Gastrocnemius medialis (tissue), 4 donors: ENCODE results near the gene PCDH9. TPM values are rescaled to one million over a fixed set of nuclear protein-coding genes. Genes with fewer than 3 reads are reported as not detected.

ENCODE experiments used
- ATAC-seq, 2 donors: fragments of 150-250 bp; one replicate each; pipeline ENCODE4 v1.9.1; 2016
- DNase-seq, 2 donors: peaks; one replicate each; pipeline ENCODE4 v3.0.0-alpha.2; 2019
- H3K27ac ChIP-seq, 4 donors: fragments of 200-600 bp; sonication (generic); 1 replicate in 1 of 4; 2 replicates in 3 of 4; pipeline ENCODE4 v1.5.1; 2016 to 2018; ENCODE audit warnings: mild to moderate bottlenecking in 2 of 4, moderate library complexity in 1 of 4
- H3K27me3 ChIP-seq, 3 donors: fragments of 200-600 bp; sonication (generic) in 2 of 3; 1 replicate in 1 of 3; 2 replicates in 2 of 3; pipeline versions ENCODE4 v1.5.1 to v1.6.0; 2016 to 2019; ENCODE audit warnings: mild to moderate bottlenecking in 1 of 3, moderate library complexity in 1 of 3
- H3K36me3 ChIP-seq, 2 donors: fragments of 200-600 bp; sonication (generic) in 1 of 2; one replicate each; pipeline ENCODE4 v1.5.1; 2017 to 2018
- H3K4me1 ChIP-seq, 2 donors: fragments of 200-600 bp; sonication (generic) in 1 of 2; one replicate each; pipeline ENCODE4 v1.5.1; 2016 to 2017; ENCODE audit warnings: mild to moderate bottlenecking in 2 of 2
- H3K4me3 ChIP-seq, 4 donors: fragments of 200-600 bp; sonication (generic) in 3 of 4; 1 replicate in 1 of 4; 2 replicates in 3 of 4; pipeline ENCODE4 v1.5.1; 2016 to 2019; ENCODE audit warnings: mild to moderate bottlenecking in 2 of 4
- H3K9me3 ChIP-seq, 3 donors: fragments of 200-600 bp; sonication (generic) in 2 of 3; 1 replicate in 1 of 3; 2 replicates in 2 of 3; pipeline ENCODE4 v1.5.1; 2016 to 2019
- POLR2A ChIP-seq, 2 donors: fragments of 450-650 bp; IDR thresholded peaks; one replicate each; pipeline ENCODE4 v1.6.1; 2017; ENCODE audit warnings: antibody characterized with exemption in 2 of 2, mild to moderate bottlenecking in 2 of 2, moderate library complexity in 2 of 2
- in situ Hi-C, 4 donors: fragments of 200-750 bp; cut with MboI; loops; one replicate each; pipeline versions ENCODE4 v1.15.0 to v1.8.0; 2017; ENCODE audit warnings: low sequenced_read_pairs in 4 of 4
- intact Hi-C: fragments of 100-400 bp; cut with DNase I; formaldehyde crosslinking; loops from one replicate; pipeline ENCODE4 v1.15.1; 2023; ENCODE audit warnings: low total_unique reads
- total RNA-seq, 4 donors: library from RNA; depleted of rRNA; stranded (reverse); fragments of >200 nt; gene quantifications; one replicate each; pipeline versions ENCODE4 v1.1.0 to v1.2.3, GENCODE V29; 2016
- TF ChIP-seq, protein P1 (sequence below), 5 experiments: fragments of 450-650 bp in 3 of 5; fragments of 200-600 bp in 2 of 5; sonication (generic) in 2 of 5; IDR thresholded peaks in 4 of 5; conservative IDR thresholded peaks in 1 of 5; 1 replicate in 4 of 5; 2 replicates in 1 of 5; pipeline ENCODE4 v1.5.1; 2016 to 2019; ENCODE audit warnings: antibody characterized with exemption in 5 of 5, mild to moderate bottlenecking in 3 of 5, moderate library complexity in 3 of 5

The PCDH9 gene
- total RNA-seq, 4 donors from 2014 or later: 1.4 to 2.1 (median 1.9) TPM

DNA sequence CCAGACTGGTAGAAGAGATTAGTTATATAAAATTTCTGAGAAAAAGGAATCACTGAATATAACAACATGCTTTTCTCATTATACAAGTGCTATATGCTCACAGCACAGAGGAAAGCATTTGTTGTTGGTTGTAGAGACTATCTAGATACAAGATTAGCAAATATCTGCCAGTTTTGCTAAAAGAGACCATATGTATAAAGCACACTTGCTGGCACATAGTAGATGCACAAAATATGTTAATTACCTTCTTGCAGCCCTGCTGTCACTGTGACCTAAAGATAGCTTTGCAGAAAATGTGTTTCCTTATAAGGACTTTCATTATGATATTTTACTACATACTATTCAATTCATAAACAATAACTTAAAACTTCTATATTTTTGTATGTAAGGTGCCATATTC, 755.1 kb downstream of the PCDH9 start:
- H3K4me1 ChIP-seq: no peaks in the 10 kb centered on the region
- H3K36me3 ChIP-seq: no peaks in the 10 kb centered on the region
- DNase-seq: no peak
- no peaks in the 10 kb centered on the region for H3K9me3 ChIP-seq
- H3K4me3 ChIP-seq: no peak overlapping the region
- in situ Hi-C loops (no loop called here), intact Hi-C loops (no loop called here)
- no peak for ATAC-seq
- H3K27me3 ChIP-seq: no peaks in the 10 kb centered on the region
- TF ChIP-seq, protein P1, sequence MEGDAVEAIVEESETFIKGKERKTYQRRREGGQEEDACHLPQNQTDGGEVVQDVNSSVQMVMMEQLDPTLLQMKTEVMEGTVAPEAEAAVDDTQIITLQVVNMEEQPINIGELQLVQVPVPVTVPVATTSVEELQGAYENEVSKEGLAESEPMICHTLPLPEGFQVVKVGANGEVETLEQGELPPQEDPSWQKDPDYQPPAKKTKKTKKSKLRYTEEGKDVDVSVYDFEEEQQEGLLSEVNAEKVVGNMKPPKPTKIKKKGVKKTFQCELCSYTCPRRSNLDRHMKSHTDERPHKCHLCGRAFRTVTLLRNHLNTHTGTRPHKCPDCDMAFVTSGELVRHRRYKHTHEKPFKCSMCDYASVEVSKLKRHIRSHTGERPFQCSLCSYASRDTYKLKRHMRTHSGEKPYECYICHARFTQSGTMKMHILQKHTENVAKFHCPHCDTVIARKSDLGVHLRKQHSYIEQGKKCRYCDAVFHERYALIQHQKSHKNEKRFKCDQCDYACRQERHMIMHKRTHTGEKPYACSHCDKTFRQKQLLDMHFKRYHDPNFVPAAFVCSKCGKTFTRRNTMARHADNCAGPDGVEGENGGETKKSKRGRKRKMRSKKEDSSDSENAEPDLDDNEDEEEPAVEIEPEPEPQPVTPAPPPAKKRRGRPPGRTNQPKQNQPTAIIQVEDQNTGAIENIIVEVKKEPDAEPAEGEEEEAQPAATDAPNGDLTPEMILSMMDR (IDR thresholded peaks at IDR 0.05 in 4 of 5, conservative IDR thresholded peaks at IDR 0.05 in 1 of 5): no peak
- no peak for TF ChIP-seq POLR2A (IDR thresholded peaks at IDR 0.05)
- no peak overlapping the region for H3K27ac ChIP-seq

DNA sequence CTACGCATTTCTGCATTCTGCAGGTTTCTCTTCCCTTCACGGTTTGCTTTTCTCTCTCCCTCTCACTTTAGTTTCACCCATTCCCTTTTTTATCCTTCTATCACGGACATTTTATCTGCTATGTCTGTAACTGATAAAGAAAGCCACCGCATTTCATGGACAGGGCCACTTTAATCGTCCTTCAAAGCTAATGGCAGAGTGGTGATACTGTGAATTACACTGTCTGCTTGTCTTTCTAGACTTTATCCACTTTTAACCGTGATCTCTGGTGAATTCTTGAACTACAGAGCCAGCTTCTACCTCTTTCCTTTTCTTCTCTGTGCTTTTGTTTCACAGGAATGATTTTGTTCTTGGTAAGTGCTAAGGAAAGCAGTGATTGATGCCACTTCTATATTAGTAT, 760.4 kb downstream of the PCDH9 start:
- DNase-seq (no peak), ATAC-seq (no peak)
- Histone ChIP-seq H3K4me1 (no peaks in the 10 kb centered on the region), H3K9me3 (no peaks in the 10 kb centered on the region), H3K4me3 (no peak overlapping the region), H3K27me3 (no peaks in the 10 kb centered on the region), H3K27ac (no peak overlapping the region), H3K36me3 (no peaks in the 10 kb centered on the region)
- in situ Hi-C loops: no loop called here
- intact Hi-C loops: no loop called here
- TF ChIP-seq, protein P1 (IDR thresholded peaks at IDR 0.05 in 4 of 5, conservative IDR thresholded peaks at IDR 0.05 in 1 of 5): no peak
- TF ChIP-seq POLR2A (IDR thresholded peaks at IDR 0.05): no peak

DNA sequence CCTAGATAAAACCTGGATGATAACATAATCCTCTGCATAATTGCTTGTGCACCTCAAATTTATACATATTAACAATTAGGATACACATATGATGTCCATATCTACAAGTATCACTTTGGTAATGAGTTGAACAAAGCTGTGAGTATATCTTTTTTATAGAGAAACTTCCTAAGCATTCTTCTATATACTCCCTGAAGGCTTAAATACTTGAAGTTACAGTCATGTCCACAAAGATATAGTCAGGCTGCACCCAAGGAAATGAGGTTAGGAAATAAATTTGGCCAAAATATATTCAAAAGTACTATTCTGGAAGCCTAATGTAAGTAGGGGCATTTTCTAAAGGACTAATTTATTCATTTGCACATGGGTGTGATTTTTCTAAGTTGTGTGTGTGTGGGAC, 761.5 kb downstream of the PCDH9 start:
- no peak for ATAC-seq
- intact Hi-C loops: no loop called here

DNA sequence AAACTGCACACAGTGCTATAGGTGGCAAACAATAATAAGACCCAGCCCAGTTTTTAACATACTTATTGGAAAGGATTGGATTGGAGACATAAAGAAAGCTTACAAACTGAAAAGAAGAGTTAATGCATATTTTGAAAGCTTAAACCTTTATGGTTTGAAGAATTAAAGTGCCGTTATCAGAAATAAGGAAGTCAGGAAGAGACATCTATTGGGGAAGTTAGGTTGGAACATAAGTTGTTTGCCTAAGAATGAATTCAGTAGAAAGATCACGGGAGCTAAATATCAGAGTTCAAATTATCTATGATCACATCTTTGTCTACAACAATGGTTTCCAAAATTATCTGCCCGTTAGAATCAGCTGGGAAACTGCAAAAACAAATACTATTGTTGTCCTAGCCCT, 767.9 kb downstream of the PCDH9 start:
- no peaks in the 10 kb centered on the region for H3K36me3 ChIP-seq
- H3K9me3 ChIP-seq: no peaks in the 10 kb centered on the region
- DNase-seq (no peak), ATAC-seq (no peak)
- H3K4me3 ChIP-seq: no peak overlapping the region
- no peaks in the 10 kb centered on the region for H3K4me1 ChIP-seq
- intact Hi-C loops (no loop called here), in situ Hi-C loops (no loop called here)
- H3K27ac ChIP-seq: no peak overlapping the region
- H3K27me3 ChIP-seq: no peaks in the 10 kb centered on the region
- no peak for TF ChIP-seq POLR2A (IDR thresholded peaks at IDR 0.05)
- TF ChIP-seq, protein P1 (IDR thresholded peaks at IDR 0.05 in 4 of 5, conservative IDR thresholded peaks at IDR 0.05 in 1 of 5): no peak

More for the DNA sequence above, 761.5 kb downstream of the PCDH9 start:
- TF ChIP-seq, protein P1 (IDR thresholded peaks at IDR 0.05 in 4 of 5, conservative IDR thresholded peaks at IDR 0.05 in 1 of 5): no peak
- TF ChIP-seq POLR2A (IDR thresholded peaks at IDR 0.05): no peak
- DNase-seq: no peak
- Histone ChIP-seq H3K9me3 (no peaks in the 10 kb centered on the region), H3K36me3 (no peaks in the 10 kb centered on the region), H3K27ac (no peak overlapping the region), H3K4me1 (no peaks in the 10 kb centered on the region), H3K4me3 (no peak overlapping the region), H3K27me3 (no peaks in the 10 kb centered on the region)
- in situ Hi-C loops: no loop called here

DNA sequence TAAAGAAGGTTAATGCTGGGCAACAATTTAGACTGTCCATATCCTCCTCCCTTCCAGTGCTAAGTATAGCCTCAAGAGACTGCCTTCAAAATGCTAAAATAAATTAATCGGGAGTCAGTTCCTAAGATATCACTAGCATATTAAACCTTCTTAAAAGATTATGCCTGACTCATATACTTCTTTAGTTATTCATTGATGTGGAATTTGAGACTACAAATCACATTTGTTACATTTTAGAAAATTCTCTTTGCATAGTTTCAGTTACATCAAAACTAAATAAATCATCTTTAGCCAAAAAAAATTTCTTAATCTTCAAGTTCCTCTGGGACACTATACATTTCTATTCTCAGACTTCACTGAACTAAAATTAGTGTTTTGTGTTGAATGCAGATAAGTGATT, 769.1 kb downstream of the PCDH9 start:
- no peaks in the 10 kb centered on the region for H3K27me3 ChIP-seq
- DNase-seq: no peak
- no peak overlapping the region for H3K27ac ChIP-seq
- H3K4me1 ChIP-seq: no peaks in the 10 kb centered on the region
- no peaks in the 10 kb centered on the region for H3K36me3 ChIP-seq
- ATAC-seq: no peak
- intact Hi-C loops (no loop called here), in situ Hi-C loops (no loop called here)
- H3K9me3 ChIP-seq: no peaks in the 10 kb centered on the region
- no peak overlapping the region for H3K4me3 ChIP-seq
- no peak for TF ChIP-seq POLR2A (IDR thresholded peaks at IDR 0.05)
- TF ChIP-seq, protein P1 (IDR thresholded peaks at IDR 0.05 in 4 of 5, conservative IDR thresholded peaks at IDR 0.05 in 1 of 5): no peak
